ENCODE measurements around the gene SLC39A6. TPM values are rescaled to one million over a fixed set of nuclear protein-coding genes. Genes with fewer than 3 reads are reported as not detected.

SLC39A6 gene
- total and polyA plus RNA-seq, 2 experiments from 2014 or later, result 20.8 to 47.3 TPM

DNA sequence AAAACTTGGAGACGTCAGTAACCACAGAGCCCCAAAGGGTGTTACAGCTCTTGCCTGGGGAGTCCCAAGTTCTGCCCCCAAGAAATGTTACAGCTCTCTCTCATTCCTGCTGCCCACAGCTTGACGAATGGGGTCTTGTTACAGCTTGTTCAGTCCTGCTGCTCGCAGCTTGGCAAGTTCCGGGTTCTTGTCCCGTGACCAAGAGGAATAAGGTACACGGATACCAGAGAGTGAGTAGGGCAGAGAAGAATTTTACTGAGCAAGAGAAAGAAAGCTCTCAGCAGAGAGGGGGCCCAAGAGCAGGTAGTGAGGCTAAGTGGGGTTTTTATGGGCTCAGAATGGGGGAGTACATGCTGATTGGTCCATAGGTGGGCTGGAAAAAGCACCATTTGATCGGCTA is 27.2 kb downstream of the SLC39A6 start (continued):
- TF ChIP-seq, protein P1, sequence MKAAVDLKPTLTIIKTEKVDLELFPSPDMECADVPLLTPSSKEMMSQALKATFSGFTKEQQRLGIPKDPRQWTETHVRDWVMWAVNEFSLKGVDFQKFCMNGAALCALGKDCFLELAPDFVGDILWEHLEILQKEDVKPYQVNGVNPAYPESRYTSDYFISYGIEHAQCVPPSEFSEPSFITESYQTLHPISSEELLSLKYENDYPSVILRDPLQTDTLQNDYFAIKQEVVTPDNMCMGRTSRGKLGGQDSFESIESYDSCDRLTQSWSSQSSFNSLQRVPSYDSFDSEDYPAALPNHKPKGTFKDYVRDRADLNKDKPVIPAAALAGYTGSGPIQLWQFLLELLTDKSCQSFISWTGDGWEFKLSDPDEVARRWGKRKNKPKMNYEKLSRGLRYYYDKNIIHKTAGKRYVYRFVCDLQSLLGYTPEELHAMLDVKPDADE (IDR thresholded peaks at IDR 0.05), result no peak
- TF ChIP-seq EZH2phosphoT487 (IDR thresholded peaks at IDR 0.05; ENCODE audit: unreplicated experiment), result no peak

DNA sequence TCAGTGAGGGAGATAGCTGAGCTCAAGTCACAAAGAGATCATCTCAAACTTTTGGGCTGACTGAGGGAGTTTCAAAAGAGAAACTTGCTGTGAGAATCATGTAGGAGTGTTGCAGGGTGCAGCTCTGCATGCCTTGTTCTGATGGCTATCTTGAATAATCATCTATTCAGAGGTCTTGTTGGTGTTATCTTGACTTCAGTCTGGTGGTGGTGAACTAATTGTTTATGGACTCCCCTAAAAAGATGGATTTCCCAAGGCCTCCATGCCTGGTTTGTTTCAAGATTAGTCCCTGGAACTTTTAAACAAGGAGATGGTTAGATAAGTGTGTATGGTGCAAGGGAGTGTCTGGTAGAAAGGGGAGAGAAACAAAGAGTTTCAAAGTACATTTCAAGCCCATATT is 29.8 kb downstream of the SLC39A6 start:
- no peak overlapping the region for H3K27ac ChIP-seq (ENCODE audit: low read depth)
- H3K27me3 ChIP-seq (ENCODE audit: insufficient read depth), result no peaks in the 10 kb centered on the region
- Mint-ChIP-seq H3K4me3 (no peak overlapping the region), H3K27me3 (ENCODE audit: insufficient read depth, low read depth, poor library complexity) (peaks cover 6% of the 10 kb centered on the region), H3K36me3 (ENCODE audit: low read depth) (peaks cover 20% of the 10 kb centered on the region), H3K9me3 (peaks cover 22% of the 10 kb centered on the region), H3K4me1 (no peaks in the 10 kb centered on the region), H3K27ac (no peak overlapping the region)
- H3K9me2 ChIP-seq (ENCODE audit: insufficient read depth), result no peaks in the 10 kb centered on the region
- no peaks in the 10 kb centered on the region for H4K20me1 ChIP-seq (replicated peaks; ENCODE audit: insufficient read depth)
- H3K4me2 ChIP-seq, result no peak overlapping the region
- no peak for TF ChIP-seq STAT1 (IDR thresholded peaks at IDR 0.05; ENCODE audit: unreplicated experiment)
- no peak for TF ChIP-seq POLR2AphosphoS5 (IDR thresholded peaks at IDR 0.05; ENCODE audit: low read depth)
- TF ChIP-seq ZNF114 (CRISPR knock-in tag; IDR thresholded peaks at IDR 0.05), result no peak
- TF ChIP-seq CREB1 (CRISPR knock-in tag; IDR thresholded peaks at IDR 0.05; ENCODE audit: low read depth), result no peak
- TF ChIP-seq, protein P2, sequence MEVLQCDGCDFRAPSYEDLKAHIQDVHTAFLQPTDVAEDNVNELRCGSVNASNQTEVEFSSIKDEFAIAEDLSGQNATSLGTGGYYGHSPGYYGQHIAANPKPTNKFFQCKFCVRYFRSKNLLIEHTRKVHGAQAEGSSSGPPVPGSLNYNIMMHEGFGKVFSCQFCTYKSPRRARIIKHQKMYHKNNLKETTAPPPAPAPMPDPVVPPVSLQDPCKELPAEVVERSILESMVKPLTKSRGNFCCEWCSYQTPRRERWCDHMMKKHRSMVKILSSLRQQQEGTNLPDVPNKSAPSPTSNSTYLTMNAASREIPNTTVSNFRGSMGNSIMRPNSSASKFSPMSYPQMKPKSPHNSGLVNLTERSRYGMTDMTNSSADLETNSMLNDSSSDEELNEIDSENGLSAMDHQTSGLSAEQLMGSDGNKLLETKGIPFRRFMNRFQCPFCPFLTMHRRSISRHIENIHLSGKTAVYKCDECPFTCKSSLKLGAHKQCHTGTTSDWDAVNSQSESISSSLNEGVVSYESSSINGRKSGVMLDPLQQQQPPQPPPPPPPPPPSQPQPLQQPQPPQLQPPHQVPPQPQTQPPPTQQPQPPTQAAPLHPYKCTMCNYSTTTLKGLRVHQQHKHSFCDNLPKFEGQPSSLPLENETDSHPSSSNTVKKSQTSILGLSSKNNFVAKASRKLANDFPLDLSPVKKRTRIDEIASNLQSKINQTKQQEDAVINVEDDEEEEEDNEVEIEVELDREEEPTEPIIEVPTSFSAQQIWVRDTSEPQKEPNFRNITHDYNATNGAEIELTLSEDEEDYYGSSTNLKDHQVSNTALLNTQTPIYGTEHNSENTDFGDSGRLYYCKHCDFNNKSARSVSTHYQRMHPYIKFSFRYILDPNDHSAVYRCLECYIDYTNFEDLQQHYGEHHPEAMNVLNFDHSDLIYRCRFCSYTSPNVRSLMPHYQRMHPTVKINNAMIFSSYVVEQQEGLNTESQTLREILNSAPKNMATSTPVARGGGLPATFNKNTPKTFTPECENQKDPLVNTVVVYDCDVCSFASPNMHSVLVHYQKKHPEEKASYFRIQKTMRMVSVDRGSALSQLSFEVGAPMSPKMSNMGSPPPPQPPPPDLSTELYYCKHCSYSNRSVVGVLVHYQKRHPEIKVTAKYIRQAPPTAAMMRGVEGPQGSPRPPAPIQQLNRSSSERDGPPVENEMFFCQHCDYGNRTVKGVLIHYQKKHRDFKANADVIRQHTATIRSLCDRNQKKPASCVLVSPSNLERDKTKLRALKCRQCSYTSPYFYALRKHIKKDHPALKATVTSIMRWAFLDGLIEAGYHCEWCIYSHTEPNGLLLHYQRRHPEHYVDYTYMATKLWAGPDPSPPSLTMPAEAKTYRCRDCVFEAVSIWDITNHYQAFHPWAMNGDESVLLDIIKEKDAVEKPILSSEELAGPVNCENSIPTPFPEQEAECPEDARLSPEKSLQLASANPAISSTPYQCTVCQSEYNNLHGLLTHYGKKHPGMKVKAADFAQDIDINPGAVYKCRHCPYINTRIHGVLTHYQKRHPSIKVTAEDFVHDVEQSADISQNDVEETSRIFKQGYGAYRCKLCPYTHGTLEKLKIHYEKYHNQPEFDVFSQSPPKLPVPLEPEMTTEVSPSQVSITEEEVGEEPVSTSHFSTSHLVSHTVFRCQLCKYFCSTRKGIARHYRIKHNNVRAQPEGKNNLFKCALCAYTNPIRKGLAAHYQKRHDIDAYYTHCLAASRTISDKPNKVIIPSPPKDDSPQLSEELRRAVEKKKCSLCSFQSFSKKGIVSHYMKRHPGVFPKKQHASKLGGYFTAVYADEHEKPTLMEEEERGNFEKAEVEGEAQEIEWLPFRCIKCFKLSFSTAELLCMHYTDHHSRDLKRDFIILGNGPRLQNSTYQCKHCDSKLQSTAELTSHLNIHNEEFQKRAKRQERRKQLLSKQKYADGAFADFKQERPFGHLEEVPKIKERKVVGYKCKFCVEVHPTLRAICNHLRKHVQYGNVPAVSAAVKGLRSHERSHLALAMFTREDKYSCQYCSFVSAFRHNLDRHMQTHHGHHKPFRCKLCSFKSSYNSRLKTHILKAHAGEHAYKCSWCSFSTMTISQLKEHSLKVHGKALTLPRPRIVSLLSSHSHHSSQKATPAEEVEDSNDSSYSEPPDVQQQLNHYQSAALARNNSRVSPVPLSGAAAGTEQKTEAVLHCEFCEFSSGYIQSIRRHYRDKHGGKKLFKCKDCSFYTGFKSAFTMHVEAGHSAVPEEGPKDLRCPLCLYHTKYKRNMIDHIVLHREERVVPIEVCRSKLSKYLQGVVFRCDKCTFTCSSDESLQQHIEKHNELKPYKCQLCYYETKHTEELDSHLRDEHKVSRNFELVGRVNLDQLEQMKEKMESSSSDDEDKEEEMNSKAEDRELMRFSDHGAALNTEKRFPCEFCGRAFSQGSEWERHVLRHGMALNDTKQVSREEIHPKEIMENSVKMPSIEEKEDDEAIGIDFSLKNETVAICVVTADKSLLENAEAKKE (CRISPR knock-in tag; IDR thresholded peaks at IDR 0.05), result no peak
- TF ChIP-seq, protein P1 (IDR thresholded peaks at IDR 0.05), result no peak
- TF ChIP-seq, protein P3, sequence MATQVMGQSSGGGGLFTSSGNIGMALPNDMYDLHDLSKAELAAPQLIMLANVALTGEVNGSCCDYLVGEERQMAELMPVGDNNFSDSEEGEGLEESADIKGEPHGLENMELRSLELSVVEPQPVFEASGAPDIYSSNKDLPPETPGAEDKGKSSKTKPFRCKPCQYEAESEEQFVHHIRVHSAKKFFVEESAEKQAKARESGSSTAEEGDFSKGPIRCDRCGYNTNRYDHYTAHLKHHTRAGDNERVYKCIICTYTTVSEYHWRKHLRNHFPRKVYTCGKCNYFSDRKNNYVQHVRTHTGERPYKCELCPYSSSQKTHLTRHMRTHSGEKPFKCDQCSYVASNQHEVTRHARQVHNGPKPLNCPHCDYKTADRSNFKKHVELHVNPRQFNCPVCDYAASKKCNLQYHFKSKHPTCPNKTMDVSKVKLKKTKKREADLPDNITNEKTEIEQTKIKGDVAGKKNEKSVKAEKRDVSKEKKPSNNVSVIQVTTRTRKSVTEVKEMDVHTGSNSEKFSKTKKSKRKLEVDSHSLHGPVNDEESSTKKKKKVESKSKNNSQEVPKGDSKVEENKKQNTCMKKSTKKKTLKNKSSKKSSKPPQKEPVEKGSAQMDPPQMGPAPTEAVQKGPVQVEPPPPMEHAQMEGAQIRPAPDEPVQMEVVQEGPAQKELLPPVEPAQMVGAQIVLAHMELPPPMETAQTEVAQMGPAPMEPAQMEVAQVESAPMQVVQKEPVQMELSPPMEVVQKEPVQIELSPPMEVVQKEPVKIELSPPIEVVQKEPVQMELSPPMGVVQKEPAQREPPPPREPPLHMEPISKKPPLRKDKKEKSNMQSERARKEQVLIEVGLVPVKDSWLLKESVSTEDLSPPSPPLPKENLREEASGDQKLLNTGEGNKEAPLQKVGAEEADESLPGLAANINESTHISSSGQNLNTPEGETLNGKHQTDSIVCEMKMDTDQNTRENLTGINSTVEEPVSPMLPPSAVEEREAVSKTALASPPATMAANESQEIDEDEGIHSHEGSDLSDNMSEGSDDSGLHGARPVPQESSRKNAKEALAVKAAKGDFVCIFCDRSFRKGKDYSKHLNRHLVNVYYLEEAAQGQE (IDR thresholded peaks at IDR 0.05; ENCODE audit: unreplicated experiment), result no peak
- no peak for TF ChIP-seq NANOG (IDR thresholded peaks at IDR 0.05; ENCODE audit: borderline replicate concordance)
- TF ChIP-seq, protein P4, sequence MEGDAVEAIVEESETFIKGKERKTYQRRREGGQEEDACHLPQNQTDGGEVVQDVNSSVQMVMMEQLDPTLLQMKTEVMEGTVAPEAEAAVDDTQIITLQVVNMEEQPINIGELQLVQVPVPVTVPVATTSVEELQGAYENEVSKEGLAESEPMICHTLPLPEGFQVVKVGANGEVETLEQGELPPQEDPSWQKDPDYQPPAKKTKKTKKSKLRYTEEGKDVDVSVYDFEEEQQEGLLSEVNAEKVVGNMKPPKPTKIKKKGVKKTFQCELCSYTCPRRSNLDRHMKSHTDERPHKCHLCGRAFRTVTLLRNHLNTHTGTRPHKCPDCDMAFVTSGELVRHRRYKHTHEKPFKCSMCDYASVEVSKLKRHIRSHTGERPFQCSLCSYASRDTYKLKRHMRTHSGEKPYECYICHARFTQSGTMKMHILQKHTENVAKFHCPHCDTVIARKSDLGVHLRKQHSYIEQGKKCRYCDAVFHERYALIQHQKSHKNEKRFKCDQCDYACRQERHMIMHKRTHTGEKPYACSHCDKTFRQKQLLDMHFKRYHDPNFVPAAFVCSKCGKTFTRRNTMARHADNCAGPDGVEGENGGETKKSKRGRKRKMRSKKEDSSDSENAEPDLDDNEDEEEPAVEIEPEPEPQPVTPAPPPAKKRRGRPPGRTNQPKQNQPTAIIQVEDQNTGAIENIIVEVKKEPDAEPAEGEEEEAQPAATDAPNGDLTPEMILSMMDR (conservative IDR thresholded peaks at IDR 0.05; ENCODE audit: low read depth in 2 of 2), result no peak
- no peak for TF ChIP-seq EZH2 (IDR thresholded peaks at IDR 0.05; ENCODE audit: low read depth, unreplicated experiment)
- TF ChIP-seq ZNF331 (CRISPR knock-in tag; IDR thresholded peaks at IDR 0.05; ENCODE audit: low read depth), result no peak
- ATAC-seq (no peak), DNase-seq (ENCODE audit: low spot score) (no peak)
- no peak overlapping the region for H2AFZ ChIP-seq
- H3K4me1 ChIP-seq (ENCODE audit: insufficient read depth), result no peaks in the 10 kb centered on the region
- H3K4me3 ChIP-seq, result no peak overlapping the region
- peaks cover 3% of the 10 kb centered on the region; the same call in 1 of the 2 replicates for H3K36me3 ChIP-seq (ENCODE audit: insufficient read depth)
- no peaks in the 10 kb centered on the region for H3K79me2 ChIP-seq (replicated peaks; ENCODE audit: insufficient read depth)
- H3F3A ChIP-seq (replicated peaks; ENCODE audit: low read depth), result no peaks in the 10 kb centered on the region

All from GM23338 (cell line).